ENCODE data around the gene RNF34. TPM values are rescaled to one million over a fixed set of nuclear protein-coding genes. Genes with fewer than 3 reads are reported as not detected.

Gene RNF34
- total RNA-seq, 1 donor from 2014 or later: 31.3 TPM

DNA sequence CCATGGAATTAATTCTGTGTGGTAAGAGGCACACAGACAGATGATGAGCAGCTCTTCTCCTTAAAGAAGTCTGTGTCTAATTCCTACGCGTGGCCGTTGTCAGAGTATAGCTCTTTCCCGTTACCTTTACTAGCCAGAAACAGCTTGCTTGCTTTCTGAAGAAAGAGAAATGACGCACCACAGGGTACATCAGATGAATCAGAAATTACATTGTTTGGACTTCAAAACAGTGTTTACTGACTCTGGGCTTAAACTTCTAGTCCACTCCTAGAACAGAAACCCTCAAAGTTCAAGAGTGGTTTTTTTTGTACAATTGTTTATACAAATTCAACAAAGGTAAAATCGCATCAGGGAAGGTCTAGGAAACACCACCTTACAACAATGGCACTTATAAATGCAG is 29.0 kb downstream of the RNF34 start:
- no peak for DNase-seq (ENCODE audit: low spot score)
- Mint-ChIP-seq H3K9me3 (ENCODE audit: low read depth) (no peaks in the 10 kb centered on the region), H3K36me3 (ENCODE audit: low read depth) (peaks cover 36% of the 10 kb centered on the region), H3K27me3 (ENCODE audit: low read depth) (no peaks in the 10 kb centered on the region), H3K4me3 (ENCODE audit: unreplicated experiment) (no peak overlapping the region), H3K4me1 (ENCODE audit: low read depth) (peaks cover 2% of the 10 kb centered on the region), H3K27ac (ENCODE audit: unreplicated experiment) (no peak overlapping the region)
- TF ChIP-seq, protein P1, sequence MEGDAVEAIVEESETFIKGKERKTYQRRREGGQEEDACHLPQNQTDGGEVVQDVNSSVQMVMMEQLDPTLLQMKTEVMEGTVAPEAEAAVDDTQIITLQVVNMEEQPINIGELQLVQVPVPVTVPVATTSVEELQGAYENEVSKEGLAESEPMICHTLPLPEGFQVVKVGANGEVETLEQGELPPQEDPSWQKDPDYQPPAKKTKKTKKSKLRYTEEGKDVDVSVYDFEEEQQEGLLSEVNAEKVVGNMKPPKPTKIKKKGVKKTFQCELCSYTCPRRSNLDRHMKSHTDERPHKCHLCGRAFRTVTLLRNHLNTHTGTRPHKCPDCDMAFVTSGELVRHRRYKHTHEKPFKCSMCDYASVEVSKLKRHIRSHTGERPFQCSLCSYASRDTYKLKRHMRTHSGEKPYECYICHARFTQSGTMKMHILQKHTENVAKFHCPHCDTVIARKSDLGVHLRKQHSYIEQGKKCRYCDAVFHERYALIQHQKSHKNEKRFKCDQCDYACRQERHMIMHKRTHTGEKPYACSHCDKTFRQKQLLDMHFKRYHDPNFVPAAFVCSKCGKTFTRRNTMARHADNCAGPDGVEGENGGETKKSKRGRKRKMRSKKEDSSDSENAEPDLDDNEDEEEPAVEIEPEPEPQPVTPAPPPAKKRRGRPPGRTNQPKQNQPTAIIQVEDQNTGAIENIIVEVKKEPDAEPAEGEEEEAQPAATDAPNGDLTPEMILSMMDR (IDR thresholded peaks at IDR 0.05): no peak

GRCh38 chr12:121430833-121431415 is 31.0 kb downstream of the RNF34 start:
- Mint-ChIP-seq H3K36me3 (ENCODE audit: low read depth) (peaks cover 40% of the 10 kb centered on the region), H3K4me1 (ENCODE audit: low read depth) (no peaks in the 10 kb centered on the region), H3K4me3 (ENCODE audit: unreplicated experiment) (no peak overlapping the region), H3K27ac (ENCODE audit: unreplicated experiment) (no peak overlapping the region), H3K27me3 (ENCODE audit: low read depth) (no peaks in the 10 kb centered on the region), H3K9me3 (ENCODE audit: low read depth) (peaks cover 7% of the 10 kb centered on the region)
- TF ChIP-seq, protein P1 (IDR thresholded peaks at IDR 0.05): no peak
- no peak for DNase-seq (ENCODE audit: low spot score)

- H3K9me3 Mint-ChIP-seq (ENCODE audit: low read depth): peaks cover 18% of the 10 kb centered on the region
- no peak overlapping the region for H3K4me3 Mint-ChIP-seq (ENCODE audit: unreplicated experiment)
- no peak overlapping the region for H3K27ac Mint-ChIP-seq (ENCODE audit: unreplicated experiment)
- H3K36me3 Mint-ChIP-seq (ENCODE audit: low read depth): peaks cover 48% of the 10 kb centered on the region
- TF ChIP-seq, protein P1 (IDR thresholded peaks at IDR 0.05): no peak
- H3K27me3 Mint-ChIP-seq (ENCODE audit: low read depth): no peaks in the 10 kb centered on the region
- no peak for DNase-seq (ENCODE audit: low spot score)
- no peaks in the 10 kb centered on the region for H3K4me1 Mint-ChIP-seq (ENCODE audit: low read depth)
Measured at GRCh38 chr12:121432740-121433480, 33.0 kb downstream of the RNF34 start.

DNA sequence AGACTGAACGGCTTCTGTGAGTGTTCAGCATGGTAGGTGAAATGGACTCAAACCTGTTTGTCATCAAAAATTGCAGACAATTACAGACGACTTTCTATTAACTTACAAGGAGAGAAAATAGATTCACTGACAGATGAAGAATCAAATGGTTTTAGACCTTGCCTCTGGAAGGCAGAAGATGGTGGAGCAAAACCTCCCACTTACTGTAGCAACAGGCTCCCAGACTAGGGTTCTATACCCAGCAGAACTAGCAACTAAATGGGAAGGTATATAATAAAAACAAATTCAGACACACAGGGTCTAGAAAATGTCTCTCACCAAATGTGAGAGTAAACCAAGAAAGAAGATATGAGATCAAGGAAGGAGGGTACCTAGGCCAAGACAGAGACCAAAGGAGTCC is 36.8 kb downstream of the RNF34 start:
- no peak overlapping the region for H3K4me3 Mint-ChIP-seq (ENCODE audit: unreplicated experiment)
- no peaks in the 10 kb centered on the region for H3K27me3 Mint-ChIP-seq (ENCODE audit: low read depth)
- H3K27ac Mint-ChIP-seq (ENCODE audit: unreplicated experiment): peak overlapping the region; percentile 8
- DNase-seq (ENCODE audit: low spot score): no peak
- peaks cover 18% of the 10 kb centered on the region for H3K9me3 Mint-ChIP-seq (ENCODE audit: low read depth)
- TF ChIP-seq, protein P1 (IDR thresholded peaks at IDR 0.05): no peak
- H3K4me1 Mint-ChIP-seq (ENCODE audit: low read depth): no peaks in the 10 kb centered on the region
- H3K36me3 Mint-ChIP-seq (ENCODE audit: low read depth): peaks cover 31% of the 10 kb centered on the region

DNA sequence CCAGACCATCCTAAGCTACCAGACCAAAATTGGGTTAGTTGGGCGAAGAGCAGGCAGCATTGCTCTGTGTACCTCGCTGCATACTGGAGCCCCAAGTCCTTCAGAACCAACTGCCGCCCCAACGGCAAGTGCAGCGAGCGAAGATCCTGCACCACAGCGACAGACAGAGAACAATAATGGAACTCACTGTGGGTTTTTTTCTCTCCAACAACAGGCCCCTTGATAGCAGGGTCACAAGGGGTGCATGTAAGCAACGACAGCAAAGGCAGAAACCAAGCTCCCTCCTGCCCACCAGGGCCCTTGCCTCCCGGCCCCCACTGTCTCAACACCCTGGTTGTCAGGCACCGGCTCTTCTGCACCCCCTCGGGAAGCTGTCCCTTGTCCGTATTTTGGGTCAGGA is 39.0 kb downstream of the RNF34 start:
- TF ChIP-seq, protein P1 (IDR thresholded peaks at IDR 0.05): no peak
- H3K4me1 Mint-ChIP-seq (ENCODE audit: low read depth): peaks cover 3% of the 10 kb centered on the region
- H3K9me3 Mint-ChIP-seq (ENCODE audit: low read depth): peaks cover 18% of the 10 kb centered on the region
- peaks cover 27% of the 10 kb centered on the region for H3K36me3 Mint-ChIP-seq (ENCODE audit: low read depth)
- no peak for DNase-seq (ENCODE audit: low spot score)
- no peaks in the 10 kb centered on the region for H3K27me3 Mint-ChIP-seq (ENCODE audit: low read depth)
- H3K4me3 Mint-ChIP-seq (ENCODE audit: unreplicated experiment): no peak overlapping the region
- H3K27ac Mint-ChIP-seq (ENCODE audit: unreplicated experiment): peak overlapping the region; percentile 13
